Kidney (tissue), 14 donors: Measurements from ENCODE around the gene DSC1. TPM values are rescaled to one million over a fixed set of nuclear protein-coding genes. Genes with fewer than 3 reads are reported as not detected.

Source experiments
- DNase-seq, 5 donors: peaks; one replicate each; pipeline ENCODE4 v3.0.0-alpha.2; 2013 to 2020
- FAIRE-seq: peaks from 2 replicates; lab custom pipeline; 2012; peaks lifted over from hg19 to GRCh38; lab: Jason Lieb, UNC
- H3K27ac ChIP-seq, 2 donors: one replicate each; pipeline ENCODE4 v1.7.0; 2013; ENCODE audit warnings: low read depth in 2 of 2, low read length in 2 of 2, inconsistent platforms in 1 of 2
- H3K27me3 ChIP-seq: one replicate; pipeline ENCODE4 v1.7.1; 2013; ENCODE audit warnings: low read length, inconsistent platforms; ENCODE audit not compliant: control insufficient read depth, insufficient read depth
- H3K36me3 ChIP-seq, 3 donors: one replicate each; pipeline versions ENCODE4 v1.7.0 to v1.7.1; 2013; ENCODE audit warnings: low read length in 3 of 3, control low read depth in 1 of 3, inconsistent platforms in 1 of 3; ENCODE audit not compliant: insufficient read depth in 3 of 3, control insufficient read depth in 2 of 3
- H3K4me1 ChIP-seq, 3 donors: one replicate each; pipeline versions ENCODE4 v1.7.0 to v1.7.1; 2013; ENCODE audit warnings: low read length in 3 of 3, inconsistent platforms in 1 of 3, low read depth in 1 of 3; ENCODE audit not compliant: control insufficient read depth in 2 of 3, insufficient read depth in 2 of 3
- H3K4me3 ChIP-seq, 3 donors: one replicate each; pipeline versions ENCODE4 v1.7.0 to v1.8.1; 2013; ENCODE audit warnings: low read length in 3 of 3, control low read depth in 1 of 3, inconsistent platforms in 1 of 3
- H3K9ac ChIP-seq, 3 donors: one replicate each; pipeline versions ENCODE4 v1.7.0 to v1.7.1; 2013; ENCODE audit warnings: low read length in 3 of 3, control low read depth in 1 of 3, inconsistent platforms in 1 of 3
- H3K9me3 ChIP-seq, 3 donors: one replicate each; pipeline versions ENCODE4 v1.7.0 to v1.7.1; 2013; ENCODE audit warnings: low read length in 3 of 3, control low read depth in 1 of 3, inconsistent platforms in 1 of 3; ENCODE audit not compliant: control insufficient read depth in 2 of 3, insufficient read depth in 1 of 3
- intact Hi-C: fragments of 100-400 bp; cut with DNase I; formaldehyde crosslinking; loops from one replicate; pipeline ENCODE4 v1.11.1; 2022
- polyA plus RNA-seq: library from polyadenylated mRNA; stranded (reverse); fragments of 350-450 nt; fragmentation: Illumina TruSeq; extraction: RNeasy Lipid Tissue Mini Kit (QIAGEN cat#74804); gene quantifications from one replicate; pipeline ENCODE4 v1.2.3, GENCODE V29; 2014; ENCODE audit warnings: low read depth, low replicate concordance; ENCODE audit not compliant: insufficient read depth
- total RNA-seq: library from RNA; stranded (reverse); fragmentation: NEBNext Ultra II Directional; extraction: Animal tissue kit (Norgen Biotek cat#: 25700); gene quantifications from one replicate; pipeline ENCODE4 v1.2.1, GENCODE V29; 2021
- TF ChIP-seq, protein P1 (sequence below): IDR thresholded peaks from 3 replicates; pipeline ENCODE4 v1.5.1; 2012; ENCODE audit warnings: mild to moderate bottlenecking, moderate library complexity, borderline replicate concordance; ENCODE audit not compliant: insufficient read depth; ENCODE audit errors: extremely low read depth
- donor health status: control.
- donor health status: control.
- donor health status: control.
- donor health status: control.
- donor health status: control.
- donor health status: DM: yes; HTN: yes; CAD: no.
- donor health status: Normal renal cell carcinoma (clear cell type).

Gene DSC1
- total and polyA plus RNA-seq, 2 donors from 2014 or later, result not detected

DNA sequence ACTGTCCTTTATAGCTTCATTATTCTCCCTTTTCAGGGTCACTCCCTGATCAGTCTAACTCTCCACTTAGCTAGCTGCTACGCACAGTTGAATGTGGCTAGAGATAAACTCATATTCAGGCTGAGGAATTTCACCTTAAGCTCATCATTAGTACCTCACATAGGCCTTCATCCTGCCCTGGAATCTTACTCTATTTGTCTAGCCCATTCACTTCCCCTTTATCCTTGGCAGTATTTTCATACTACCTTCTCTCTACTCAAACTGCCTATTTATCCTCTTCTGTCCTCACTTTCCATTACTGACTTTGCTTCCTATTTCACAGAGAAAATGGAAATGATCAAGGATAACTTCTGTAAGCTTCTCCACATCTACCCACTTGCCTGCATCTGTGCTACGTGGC lies 49.9 kb downstream of the DSC1 start:
- no peaks in the 10 kb centered on the region for H3K27me3 ChIP-seq
- intact Hi-C loops, result no loop called here
- no peak for FAIRE-seq

DNA sequence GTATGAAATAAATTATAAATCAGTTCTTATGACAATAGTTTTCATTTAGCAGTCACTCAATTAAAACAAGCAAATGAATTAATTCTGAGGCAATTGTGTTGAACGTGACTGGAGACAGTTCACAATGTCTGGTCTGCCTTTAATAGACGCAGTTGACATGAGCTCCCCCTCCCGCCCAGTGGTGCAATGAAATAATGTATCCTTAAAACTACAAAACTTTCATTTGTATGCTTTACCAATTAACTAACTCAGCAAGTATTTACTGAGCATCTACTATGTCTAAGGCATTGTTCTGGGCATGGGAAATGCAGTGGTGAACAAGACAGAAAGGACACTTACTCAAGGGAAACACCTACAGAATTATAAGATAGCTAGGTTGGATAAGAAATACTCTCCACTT lies 56.9 kb downstream of the DSC1 start:
- H3K36me3 ChIP-seq, result no peaks in the 10 kb centered on the region

More for the DNA sequence above, 49.9 kb downstream of the DSC1 start:
- TF ChIP-seq, protein P1, sequence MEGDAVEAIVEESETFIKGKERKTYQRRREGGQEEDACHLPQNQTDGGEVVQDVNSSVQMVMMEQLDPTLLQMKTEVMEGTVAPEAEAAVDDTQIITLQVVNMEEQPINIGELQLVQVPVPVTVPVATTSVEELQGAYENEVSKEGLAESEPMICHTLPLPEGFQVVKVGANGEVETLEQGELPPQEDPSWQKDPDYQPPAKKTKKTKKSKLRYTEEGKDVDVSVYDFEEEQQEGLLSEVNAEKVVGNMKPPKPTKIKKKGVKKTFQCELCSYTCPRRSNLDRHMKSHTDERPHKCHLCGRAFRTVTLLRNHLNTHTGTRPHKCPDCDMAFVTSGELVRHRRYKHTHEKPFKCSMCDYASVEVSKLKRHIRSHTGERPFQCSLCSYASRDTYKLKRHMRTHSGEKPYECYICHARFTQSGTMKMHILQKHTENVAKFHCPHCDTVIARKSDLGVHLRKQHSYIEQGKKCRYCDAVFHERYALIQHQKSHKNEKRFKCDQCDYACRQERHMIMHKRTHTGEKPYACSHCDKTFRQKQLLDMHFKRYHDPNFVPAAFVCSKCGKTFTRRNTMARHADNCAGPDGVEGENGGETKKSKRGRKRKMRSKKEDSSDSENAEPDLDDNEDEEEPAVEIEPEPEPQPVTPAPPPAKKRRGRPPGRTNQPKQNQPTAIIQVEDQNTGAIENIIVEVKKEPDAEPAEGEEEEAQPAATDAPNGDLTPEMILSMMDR, result no peak
- no peaks in the 10 kb centered on the region for H3K4me1 ChIP-seq
- no peak overlapping the region for H3K27ac ChIP-seq
- no peaks in the 10 kb centered on the region for H3K36me3 ChIP-seq
- H3K4me3 ChIP-seq, result no peak overlapping the region
- no peak for DNase-seq
- H3K9ac ChIP-seq, result no peak overlapping the region
- H3K9me3 ChIP-seq, result no peaks in the 10 kb centered on the region

DNA sequence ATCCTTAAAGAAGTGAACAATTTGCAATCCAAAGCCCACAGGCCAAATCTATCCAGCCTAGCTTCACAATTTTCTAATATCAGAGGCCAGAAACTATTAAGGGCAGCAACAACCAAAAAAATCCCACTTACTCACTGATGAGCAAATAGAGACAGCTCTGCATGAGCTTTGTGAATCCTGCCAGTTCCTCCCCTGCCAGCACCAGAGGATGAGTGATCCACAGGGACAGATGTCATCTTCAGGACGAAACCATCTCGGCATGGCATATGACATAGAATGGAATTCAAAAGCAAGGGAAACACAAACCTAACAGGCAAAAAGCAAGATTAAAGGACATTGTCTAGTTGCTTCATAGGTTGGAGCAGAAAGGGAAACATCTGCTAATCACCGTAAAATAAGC lies 58.2 kb downstream of the DSC1 start:
- no peaks in the 10 kb centered on the region for H3K27me3 ChIP-seq
- intact Hi-C loops, result no loop called here
- H3K4me3 ChIP-seq, result no peak overlapping the region
- H3K4me1 ChIP-seq, result peaks cover 0 to 5% (median 5%) of the 10 kb centered on the region in 3 donors
- no peaks in the 10 kb centered on the region for H3K36me3 ChIP-seq
- H3K27ac ChIP-seq, result no peak overlapping the region
- DNase-seq (no peak), FAIRE-seq (no peak)
- no peak overlapping the region for H3K9ac ChIP-seq
- no peaks in the 10 kb centered on the region for H3K9me3 ChIP-seq
- TF ChIP-seq, protein P1, result no peak

More for the DNA sequence above, 56.9 kb downstream of the DSC1 start:
- no peak overlapping the region for H3K4me3 ChIP-seq
- H3K4me1 ChIP-seq, result no peaks in the 10 kb centered on the region
- TF ChIP-seq, protein P1, result no peak
- DNase-seq, result no peak
- H3K27ac ChIP-seq, result no peak overlapping the region
- no peaks in the 10 kb centered on the region for H3K27me3 ChIP-seq
- intact Hi-C loops, result no loop called here
- H3K9ac ChIP-seq, result no peak overlapping the region
- H3K9me3 ChIP-seq, result no peaks in the 10 kb centered on the region
- no peak for FAIRE-seq

DNA sequence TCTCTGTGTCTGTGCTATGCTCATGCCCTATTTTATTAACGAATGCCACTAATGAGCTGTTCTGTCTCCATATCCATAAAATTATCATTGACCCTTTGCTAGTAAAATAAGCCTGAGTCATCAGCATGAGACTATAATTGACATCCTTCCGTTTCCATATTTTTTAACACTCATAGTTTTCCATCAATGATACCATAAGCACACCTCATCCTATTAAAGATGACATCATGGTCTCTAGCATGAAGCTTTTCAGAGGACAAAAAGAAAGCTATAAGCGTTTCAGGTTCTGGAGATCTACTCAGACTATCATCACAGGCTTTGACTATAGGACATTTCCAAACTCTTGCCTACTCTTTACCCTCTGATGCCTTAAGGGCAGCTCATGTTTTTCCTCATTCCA lies 59.2 kb downstream of the DSC1 start:
- FAIRE-seq, result no peak
- TF ChIP-seq, protein P1, result no peak
- Histone ChIP-seq H3K9me3 (no peaks in the 10 kb centered on the region), H3K27me3 (no peaks in the 10 kb centered on the region), H3K27ac (no peak overlapping the region), H3K4me1 (peaks cover 0 to 5% (median 5%) of the 10 kb centered on the region in 3 donors), H3K36me3 (no peaks in the 10 kb centered on the region), H3K4me3 (no peak overlapping the region), H3K9ac (no peak overlapping the region)
- intact Hi-C loops, result no loop called here
- DNase-seq, result no peak
